ENCODE measurements around the gene ALDH8A1.

ALDH8A1 gene

DNA sequence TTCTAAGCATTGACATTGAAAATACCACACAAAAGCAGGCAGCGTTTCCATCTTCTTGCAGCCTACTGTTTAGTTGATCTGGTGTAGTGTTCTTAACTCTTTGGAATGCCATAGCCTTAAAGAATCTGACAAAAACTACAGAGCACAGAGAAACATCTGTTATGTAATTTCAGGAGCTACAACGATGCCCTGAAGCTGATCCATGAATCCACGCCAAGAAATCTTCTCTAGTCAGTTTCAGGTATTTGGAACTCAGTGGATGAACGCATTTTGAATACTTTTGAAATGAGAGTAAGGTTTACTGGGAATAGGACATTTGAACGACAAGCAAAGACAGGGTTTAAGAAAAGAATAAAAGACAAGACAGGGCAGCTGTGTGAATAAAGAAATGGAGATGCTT, 17.8 kb downstream of the ALDH8A1 start:
- H3K27me3 ChIP-seq (ENCODE audit: control insufficient read depth in 1 of 2, insufficient read depth in 2 of 2, low read length in 2 of 2): no peaks in the 10 kb centered on the region
- no peaks in the 10 kb centered on the region for H3K4me1 ChIP-seq (ENCODE audit: insufficient read depth, low read length)
- no peak overlapping the region for H3K27ac ChIP-seq (ENCODE audit: low read depth, low read length)
- no peak overlapping the region for H3K4me3 ChIP-seq (ENCODE audit: low read depth in 1 of 2, low read length in 2 of 2)
- H3K36me3 ChIP-seq (ENCODE audit: insufficient read depth, low read length): no peaks in the 10 kb centered on the region
- no peak overlapping the region for H3K9ac ChIP-seq (ENCODE audit: low read length)
- H3K9me3 ChIP-seq (ENCODE audit: low read length): no peaks in the 10 kb centered on the region

DNA sequence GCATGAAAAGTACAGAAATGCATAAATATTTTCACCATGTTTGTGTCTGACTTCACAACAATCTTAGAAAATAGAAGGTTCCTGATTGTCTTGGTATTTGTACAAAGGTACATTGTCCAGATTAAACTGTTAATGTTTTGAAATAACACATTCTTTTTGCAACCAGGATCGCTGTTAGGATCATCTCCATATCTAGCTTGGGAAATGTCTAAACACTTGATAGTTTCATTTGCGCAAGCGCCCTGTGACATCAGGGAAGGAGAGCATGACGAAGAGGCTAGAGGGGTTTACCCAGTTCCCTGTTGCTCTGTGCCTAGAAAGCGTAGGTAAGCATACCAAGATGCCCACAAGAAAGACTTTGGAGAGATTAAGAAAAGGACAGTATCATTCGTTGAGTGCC, 19.4 kb downstream of the ALDH8A1 start:
- Histone ChIP-seq H3K36me3 (ENCODE audit: insufficient read depth, low read length) (no peaks in the 10 kb centered on the region), H3K9me3 (ENCODE audit: low read length) (no peaks in the 10 kb centered on the region), H3K27ac (ENCODE audit: low read depth, low read length) (no peak overlapping the region), H3K4me1 (ENCODE audit: insufficient read depth, low read length) (no peaks in the 10 kb centered on the region), H3K4me3 (ENCODE audit: low read depth in 1 of 2, low read length in 2 of 2) (no peak overlapping the region), H3K9ac (ENCODE audit: low read length) (no peak overlapping the region), H3K27me3 (ENCODE audit: control insufficient read depth in 1 of 2, insufficient read depth in 2 of 2, low read length in 2 of 2) (no peaks in the 10 kb centered on the region)

DNA sequence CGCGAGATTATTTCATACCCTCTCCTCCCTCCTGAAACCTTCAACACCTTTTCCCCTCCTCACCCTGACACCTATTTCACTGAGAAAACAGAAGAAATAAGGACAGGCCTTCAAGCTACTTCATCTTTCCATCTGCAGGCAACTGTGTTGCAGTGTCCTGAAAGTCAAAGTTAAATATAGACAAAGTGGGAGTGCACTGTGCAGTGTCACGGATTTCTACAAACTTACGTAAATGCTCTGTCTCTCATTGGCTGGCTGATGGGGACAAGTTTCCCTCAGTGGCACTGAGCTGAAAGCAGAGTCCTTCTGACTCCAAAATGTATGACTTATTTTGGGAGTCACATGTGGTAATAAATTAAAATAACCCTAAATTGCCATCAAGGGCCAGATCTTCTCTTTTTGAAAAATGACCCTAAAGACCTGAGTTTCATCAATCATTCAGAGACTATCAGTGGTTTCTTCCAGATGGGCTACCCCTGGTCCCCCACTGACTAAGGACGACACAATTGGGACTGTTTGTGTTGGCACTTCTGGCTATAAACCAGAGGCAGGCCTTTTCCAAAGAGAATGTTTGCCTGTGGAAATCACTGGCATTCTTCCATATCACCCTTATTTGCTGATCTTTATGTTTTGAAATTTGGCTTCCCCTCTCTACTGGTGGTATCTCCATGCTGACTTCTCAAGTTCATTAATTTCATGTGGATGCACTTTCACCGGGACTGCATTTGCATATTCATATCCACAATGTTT, 21.6 kb downstream of the ALDH8A1 start:
- Histone ChIP-seq H3K27me3 (ENCODE audit: control insufficient read depth in 1 of 2, insufficient read depth in 2 of 2, low read length in 2 of 2) (no peaks in the 10 kb centered on the region), H3K4me1 (ENCODE audit: insufficient read depth, low read length) (no peaks in the 10 kb centered on the region), H3K4me3 (ENCODE audit: low read depth in 1 of 2, low read length in 2 of 2) (no peak overlapping the region), H3K9me3 (ENCODE audit: low read length) (no peaks in the 10 kb centered on the region), H3K9ac (ENCODE audit: low read length) (no peak overlapping the region), H3K36me3 (ENCODE audit: insufficient read depth, low read length) (no peaks in the 10 kb centered on the region), H3K27ac (ENCODE audit: low read depth, low read length) (no peak overlapping the region)

DNA sequence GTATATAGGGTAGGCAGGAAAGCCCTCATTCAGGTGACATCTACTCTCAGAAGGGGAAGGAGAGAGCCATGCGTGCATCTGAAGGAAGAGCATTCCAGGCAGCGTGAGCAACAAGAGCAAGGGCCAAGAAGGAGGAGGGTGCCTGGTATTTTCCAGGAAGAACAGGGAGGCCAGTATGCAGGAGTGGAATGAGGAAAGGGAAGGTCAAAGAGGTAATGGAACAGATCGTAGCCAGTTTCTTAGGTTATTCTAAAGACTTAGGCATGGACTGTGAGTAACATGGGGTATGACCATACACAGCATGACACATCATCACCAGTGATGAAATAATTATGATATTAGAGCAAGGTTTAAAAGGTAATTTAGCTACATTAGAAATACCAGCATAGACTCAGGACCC, 24.1 kb downstream of the ALDH8A1 start:
- Histone ChIP-seq H3K27ac (ENCODE audit: low read depth, low read length) (no peak overlapping the region), H3K36me3 (ENCODE audit: insufficient read depth, low read length) (no peaks in the 10 kb centered on the region), H3K27me3 (ENCODE audit: control insufficient read depth in 1 of 2, insufficient read depth in 2 of 2, low read length in 2 of 2) (no peaks in the 10 kb centered on the region), H3K9me3 (ENCODE audit: low read length) (no peaks in the 10 kb centered on the region), H3K4me3 (ENCODE audit: low read depth in 1 of 2, low read length in 2 of 2) (no peak overlapping the region), H3K9ac (ENCODE audit: low read length) (no peak overlapping the region), H3K4me1 (ENCODE audit: insufficient read depth, low read length) (no peaks in the 10 kb centered on the region)

DNA sequence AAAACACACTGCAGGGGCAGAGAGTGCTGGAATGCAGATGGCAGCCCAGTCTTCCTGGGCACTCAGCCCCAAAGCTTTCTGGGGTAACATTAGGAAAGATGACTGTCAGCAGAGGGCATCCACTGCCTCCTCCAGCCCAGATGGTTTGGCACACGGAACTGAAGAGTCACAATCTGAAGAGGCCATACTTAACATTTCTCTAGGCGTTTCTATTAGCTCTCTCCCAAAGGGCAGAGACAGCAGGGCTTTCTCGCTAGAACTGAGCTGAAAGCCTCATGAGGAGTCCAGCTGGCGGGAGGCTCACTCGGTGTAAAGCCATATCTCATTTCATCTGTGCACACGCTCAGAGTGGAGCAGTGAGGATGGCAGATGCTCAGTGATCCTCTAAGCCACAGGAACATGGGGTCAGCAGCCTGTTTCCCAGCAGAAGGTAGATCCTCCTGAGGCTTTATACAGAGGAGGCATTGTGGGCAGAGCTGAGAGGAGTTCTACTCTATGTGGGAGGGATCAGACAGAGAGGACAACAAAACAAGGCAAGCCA, 28.1 kb downstream of the ALDH8A1 start:
- H3K9me3 ChIP-seq (ENCODE audit: low read length): no peaks in the 10 kb centered on the region

DNA sequence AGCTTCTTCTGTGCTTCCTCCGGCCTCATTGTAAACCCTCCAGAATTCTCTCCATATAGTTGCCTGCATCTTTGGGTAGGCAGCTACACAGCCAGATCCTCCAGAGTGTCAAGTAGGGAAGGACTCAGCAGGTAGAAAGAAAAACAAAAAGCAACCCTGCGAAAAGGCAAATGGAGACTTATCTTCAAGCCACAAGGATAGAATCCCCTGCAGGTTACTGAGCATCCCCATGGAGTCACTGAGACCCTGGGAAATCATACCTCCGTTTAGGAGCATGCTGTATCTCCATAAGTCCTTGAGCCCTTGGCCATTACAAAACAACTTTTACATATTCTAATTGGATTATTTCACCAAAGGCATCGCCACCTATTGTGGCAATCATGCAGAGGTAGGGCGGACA, 28.6 kb downstream of the ALDH8A1 start:
- no peak overlapping the region for H3K9ac ChIP-seq (ENCODE audit: low read length)
- no peaks in the 10 kb centered on the region for H3K4me1 ChIP-seq (ENCODE audit: insufficient read depth, low read length)
- H3K27ac ChIP-seq (ENCODE audit: low read depth, low read length): no peak overlapping the region
- no peak overlapping the region for H3K4me3 ChIP-seq (ENCODE audit: low read depth in 1 of 2, low read length in 2 of 2)
- no peaks in the 10 kb centered on the region for H3K36me3 ChIP-seq (ENCODE audit: insufficient read depth, low read length)
- H3K27me3 ChIP-seq (ENCODE audit: control insufficient read depth in 1 of 2, insufficient read depth in 2 of 2, low read length in 2 of 2): no peaks in the 10 kb centered on the region
- H3K9me3 ChIP-seq (ENCODE audit: low read length): no peaks in the 10 kb centered on the region

More for the DNA sequence above, 28.1 kb downstream of the ALDH8A1 start:
- Histone ChIP-seq H3K27me3 (ENCODE audit: control insufficient read depth in 1 of 2, insufficient read depth in 2 of 2, low read length in 2 of 2) (no peaks in the 10 kb centered on the region), H3K36me3 (ENCODE audit: insufficient read depth, low read length) (no peaks in the 10 kb centered on the region), H3K4me1 (ENCODE audit: insufficient read depth, low read length) (no peaks in the 10 kb centered on the region), H3K27ac (ENCODE audit: low read depth, low read length) (no peak overlapping the region), H3K4me3 (ENCODE audit: low read depth in 1 of 2, low read length in 2 of 2) (no peak overlapping the region), H3K9ac (ENCODE audit: low read length) (no peak overlapping the region)

DNA sequence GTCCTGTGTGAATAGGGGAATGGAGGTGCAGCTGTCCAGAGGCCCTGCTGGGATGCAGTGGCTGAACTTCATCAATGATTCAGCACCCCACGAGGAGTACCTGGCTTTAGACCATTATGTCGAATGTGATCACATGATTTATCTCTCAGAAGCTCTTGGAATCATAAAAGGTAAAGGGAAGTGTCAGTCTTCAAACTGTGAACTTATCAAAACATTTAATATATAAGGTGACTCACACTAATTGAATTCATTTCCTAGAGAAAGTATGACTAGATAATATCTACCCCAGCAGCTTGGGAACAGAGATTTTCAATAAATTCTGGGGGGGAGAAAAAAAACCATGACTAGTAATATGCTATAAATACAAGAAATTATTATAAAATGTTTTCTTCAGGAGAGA, 29.5 kb downstream of the ALDH8A1 start:
- Histone ChIP-seq H3K27ac (ENCODE audit: low read depth, low read length) (no peak overlapping the region), H3K27me3 (ENCODE audit: control insufficient read depth in 1 of 2, insufficient read depth in 2 of 2, low read length in 2 of 2) (no peaks in the 10 kb centered on the region), H3K4me1 (ENCODE audit: insufficient read depth, low read length) (no peaks in the 10 kb centered on the region), H3K9me3 (ENCODE audit: low read length) (no peaks in the 10 kb centered on the region), H3K4me3 (ENCODE audit: low read depth in 1 of 2, low read length in 2 of 2) (no peak overlapping the region), H3K9ac (ENCODE audit: low read length) (no peak overlapping the region), H3K36me3 (ENCODE audit: insufficient read depth, low read length) (no peaks in the 10 kb centered on the region)

DNA sequence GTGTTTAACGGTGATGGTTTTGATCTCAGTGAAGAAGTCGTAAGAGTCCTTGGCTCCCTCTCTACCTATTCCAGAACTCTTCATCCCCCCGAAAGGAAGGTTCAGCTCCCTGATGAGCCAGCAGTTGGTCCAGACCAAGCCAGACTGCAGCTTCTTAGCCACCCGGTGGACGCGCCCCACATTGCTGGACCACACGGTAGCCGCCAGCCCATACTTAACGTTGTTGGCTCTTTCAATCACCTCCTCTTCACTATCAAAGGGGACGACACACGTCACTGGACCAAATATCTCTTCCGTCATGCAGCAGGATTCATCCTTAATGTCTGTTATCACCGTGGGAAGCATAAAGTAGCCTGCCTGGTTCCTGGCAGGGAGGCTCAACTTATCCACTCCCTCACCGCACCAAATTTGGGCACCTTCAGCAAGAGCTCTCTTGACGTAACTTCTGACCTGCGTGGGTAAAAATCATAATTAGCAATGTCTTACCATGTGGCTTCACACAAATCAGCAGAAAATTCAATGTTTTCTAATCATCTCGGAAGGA, 31.4 kb downstream of the ALDH8A1 start:
- no peaks in the 10 kb centered on the region for H3K9me3 ChIP-seq (ENCODE audit: low read length)
- no peak overlapping the region for H3K4me3 ChIP-seq (ENCODE audit: low read depth in 1 of 2, low read length in 2 of 2)
- H3K9ac ChIP-seq (ENCODE audit: low read length): no peak overlapping the region
- H3K27ac ChIP-seq (ENCODE audit: low read depth, low read length): no peak overlapping the region
- H3K36me3 ChIP-seq (ENCODE audit: insufficient read depth, low read length): no peaks in the 10 kb centered on the region
- no peaks in the 10 kb centered on the region for H3K27me3 ChIP-seq (ENCODE audit: control insufficient read depth in 1 of 2, insufficient read depth in 2 of 2, low read length in 2 of 2)
- H3K4me1 ChIP-seq (ENCODE audit: insufficient read depth, low read length): no peaks in the 10 kb centered on the region

DNA sequence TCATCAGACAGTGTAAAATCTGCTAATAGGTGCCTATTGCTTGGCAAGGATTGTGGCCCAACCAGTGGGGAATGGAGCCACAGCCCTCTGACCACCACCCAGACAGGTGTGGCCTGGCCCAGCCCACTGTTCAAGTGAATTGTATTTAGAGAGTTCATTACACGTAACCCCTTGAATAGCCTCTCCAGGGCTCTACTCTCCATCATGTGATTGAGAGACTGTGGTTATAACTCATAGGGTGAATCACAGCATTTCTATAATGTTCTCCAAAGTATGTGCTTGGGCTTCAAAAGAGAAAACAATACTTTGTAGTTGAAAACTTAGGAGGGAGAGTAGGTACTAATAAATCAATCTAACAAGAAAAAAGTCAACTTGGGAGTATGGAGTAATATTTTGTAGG, 38.4 kb downstream of the ALDH8A1 start:
- Histone ChIP-seq H3K9ac (ENCODE audit: low read length) (no peak overlapping the region), H3K9me3 (ENCODE audit: low read length) (no peaks in the 10 kb centered on the region), H3K36me3 (ENCODE audit: insufficient read depth, low read length) (no peaks in the 10 kb centered on the region), H3K4me1 (ENCODE audit: insufficient read depth, low read length) (peaks cover 12% of the 10 kb centered on the region), H3K27ac (ENCODE audit: low read depth, low read length) (no peak overlapping the region), H3K4me3 (ENCODE audit: low read depth in 1 of 2, low read length in 2 of 2) (no peak overlapping the region), H3K27me3 (ENCODE audit: control insufficient read depth in 1 of 2, insufficient read depth in 2 of 2, low read length in 2 of 2) (no peaks in the 10 kb centered on the region)

DNA sequence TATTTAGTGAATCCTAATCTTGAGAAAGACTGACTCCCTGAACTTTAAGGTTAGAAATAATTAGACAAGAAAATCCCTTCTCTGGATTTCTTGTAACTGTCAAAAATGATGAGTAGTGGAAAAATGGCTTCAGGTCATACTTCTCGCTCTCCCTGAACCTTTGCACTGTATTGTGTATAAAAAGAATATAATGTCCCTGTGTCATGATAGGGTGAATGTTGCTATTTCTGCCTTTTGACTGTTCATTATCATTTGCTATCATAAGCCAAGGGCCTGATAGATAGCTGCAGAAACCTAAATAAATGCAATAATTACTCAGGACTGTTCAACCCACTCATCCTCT, 39.3 kb downstream of the ALDH8A1 start:
- Histone ChIP-seq H3K4me3 (ENCODE audit: low read depth in 1 of 2, low read length in 2 of 2) (no peak overlapping the region), H3K27ac (ENCODE audit: low read depth, low read length) (no peak overlapping the region), H3K4me1 (ENCODE audit: insufficient read depth, low read length) (peaks cover 12% of the 10 kb centered on the region), H3K27me3 (ENCODE audit: control insufficient read depth in 1 of 2, insufficient read depth in 2 of 2, low read length in 2 of 2) (no peaks in the 10 kb centered on the region), H3K9me3 (ENCODE audit: low read length) (no peaks in the 10 kb centered on the region), H3K36me3 (ENCODE audit: insufficient read depth, low read length) (no peaks in the 10 kb centered on the region), H3K9ac (ENCODE audit: low read length) (no peak overlapping the region)

DNA sequence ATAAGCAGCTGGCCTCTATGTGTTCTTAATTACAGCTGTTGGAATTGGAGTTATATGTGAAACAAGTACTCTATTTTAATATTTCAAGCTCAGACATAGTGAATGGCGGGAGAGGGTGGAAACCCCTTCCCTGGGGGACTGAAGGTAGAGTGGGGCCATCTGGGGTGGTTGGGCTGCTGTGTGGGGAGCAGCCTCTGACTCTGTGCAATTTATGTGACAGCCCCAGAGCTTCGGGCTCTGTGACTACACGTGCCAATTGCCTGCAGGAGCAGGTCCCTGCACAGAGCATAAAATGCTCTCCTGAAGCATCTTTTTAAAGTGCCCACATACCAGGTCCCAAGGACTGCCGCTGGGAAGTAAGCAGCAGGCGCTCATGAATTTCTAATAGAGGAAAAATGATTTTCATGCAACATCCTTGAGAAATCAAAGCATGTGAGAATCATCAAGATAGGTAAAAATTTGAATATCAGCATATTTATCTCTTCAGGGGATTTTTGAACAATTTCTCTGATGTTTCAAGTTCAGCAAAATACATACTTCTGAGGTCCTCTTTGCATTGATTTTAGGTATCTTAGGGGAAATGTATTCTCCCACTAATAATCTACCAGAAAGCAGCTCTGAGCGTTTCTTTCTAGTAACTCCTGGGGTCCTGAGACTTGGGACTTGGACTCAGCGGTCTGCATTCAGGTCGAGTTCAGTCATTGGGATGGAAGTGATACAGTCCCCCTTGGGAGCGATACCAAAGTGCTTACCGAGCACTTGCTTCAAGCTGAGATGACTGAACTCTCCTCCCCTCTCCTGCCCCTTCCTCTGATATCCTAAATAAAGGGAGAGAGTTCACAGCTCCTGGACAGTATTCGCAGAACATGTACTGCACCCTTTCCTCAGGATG, 40.0 kb downstream of the ALDH8A1 start:
- H3K27me3 ChIP-seq (ENCODE audit: control insufficient read depth in 1 of 2, insufficient read depth in 2 of 2, low read length in 2 of 2): no peaks in the 10 kb centered on the region
- no peaks in the 10 kb centered on the region for H3K9me3 ChIP-seq (ENCODE audit: low read length)
- no peak overlapping the region for H3K27ac ChIP-seq (ENCODE audit: low read depth, low read length)
- no peak overlapping the region for H3K4me3 ChIP-seq (ENCODE audit: low read depth in 1 of 2, low read length in 2 of 2)
- no peaks in the 10 kb centered on the region for H3K36me3 ChIP-seq (ENCODE audit: insufficient read depth, low read length)
- no peak overlapping the region for H3K9ac ChIP-seq (ENCODE audit: low read length)
- peaks cover 12% of the 10 kb centered on the region for H3K4me1 ChIP-seq (ENCODE audit: insufficient read depth, low read length)

Measured in muscle layer of colon (tissue), 2 donors.